HG02763 (cell line): Measurements from ENCODE around the gene PDGFB.

Experiments used
- ATAC-seq: cut with Tn5 transposase; IDR thresholded peaks from one replicate; pipeline ENCODE4 v1.9.1; 2021; ENCODE audit warnings: mild to moderate bottlenecking, moderate library complexity; ENCODE audit not compliant: unreplicated experiment

The PDGFB gene

DNA sequence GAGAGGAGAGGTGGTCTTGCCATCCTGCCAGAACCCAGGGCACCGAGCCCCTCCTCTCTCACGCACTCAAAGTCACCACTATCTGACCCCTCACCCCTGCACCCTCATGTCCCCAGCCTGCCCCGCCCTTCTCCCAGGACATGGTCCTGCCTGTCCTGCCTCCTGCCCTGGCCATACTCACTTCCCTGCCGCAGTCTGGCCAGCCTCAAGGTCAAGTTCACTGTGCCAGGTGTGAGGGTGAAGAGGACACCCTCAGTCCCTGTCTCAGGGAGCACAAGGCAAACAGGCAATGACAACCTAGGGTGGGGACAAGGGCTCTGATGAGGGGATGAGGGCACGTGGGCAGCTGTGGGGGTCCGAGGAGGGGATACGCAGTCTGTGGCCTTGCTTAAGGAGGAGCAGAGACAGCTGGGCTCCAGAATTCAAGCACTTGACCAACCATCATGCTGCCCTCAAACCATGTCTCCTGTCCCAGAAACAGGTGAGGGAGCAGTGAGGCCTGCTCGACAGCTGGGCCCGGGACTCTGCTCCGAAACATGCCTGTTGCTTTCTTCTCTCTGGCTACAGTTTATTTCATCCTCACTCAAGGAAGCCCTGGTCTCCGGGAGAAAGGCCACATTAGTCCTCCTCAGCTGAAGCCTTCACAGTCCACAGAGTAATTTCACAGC, 36.6 kb downstream of the PDGFB start:
- no peak for ATAC-seq

DNA sequence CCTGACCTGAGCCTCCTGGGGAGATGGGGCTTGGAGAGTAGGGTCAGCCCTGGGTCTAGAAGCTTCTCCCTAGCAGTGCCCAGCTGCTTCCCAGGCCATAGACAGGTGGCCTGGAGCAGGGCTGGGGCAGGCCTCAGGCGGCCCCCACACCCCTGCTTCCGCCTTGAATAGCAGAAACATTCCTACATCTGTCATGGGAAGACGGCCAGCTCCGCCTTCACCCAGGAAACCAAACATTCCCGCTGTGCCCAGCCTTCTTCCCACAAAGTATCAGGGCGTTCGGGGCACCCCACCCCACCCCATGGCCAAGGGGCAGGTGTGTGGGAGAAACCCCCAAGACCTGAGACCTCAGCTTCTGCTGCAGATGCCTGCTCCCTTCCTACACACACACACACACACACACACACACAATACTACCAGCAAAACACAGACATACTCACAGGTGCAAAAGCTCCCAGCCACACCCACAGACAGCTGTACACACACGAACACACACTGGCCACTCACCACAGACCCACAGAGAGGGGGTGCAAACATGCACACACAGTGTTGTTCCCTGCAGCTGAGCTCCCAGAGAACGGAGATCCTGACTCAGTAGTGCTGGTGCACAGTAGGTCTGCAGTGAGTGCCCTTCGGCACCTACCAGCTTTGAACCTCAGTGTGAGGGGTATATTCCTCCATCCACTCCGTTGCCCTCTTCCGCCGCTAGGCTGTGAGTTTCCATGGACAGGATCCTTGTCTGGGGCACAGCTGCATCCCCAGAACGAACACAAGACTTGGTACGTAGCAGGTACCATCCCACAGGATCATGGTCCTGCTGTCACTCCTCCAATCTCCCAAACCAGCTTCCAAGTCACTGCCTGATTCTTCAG, 37.4 kb downstream of the PDGFB start:
- no peak for ATAC-seq

DNA sequence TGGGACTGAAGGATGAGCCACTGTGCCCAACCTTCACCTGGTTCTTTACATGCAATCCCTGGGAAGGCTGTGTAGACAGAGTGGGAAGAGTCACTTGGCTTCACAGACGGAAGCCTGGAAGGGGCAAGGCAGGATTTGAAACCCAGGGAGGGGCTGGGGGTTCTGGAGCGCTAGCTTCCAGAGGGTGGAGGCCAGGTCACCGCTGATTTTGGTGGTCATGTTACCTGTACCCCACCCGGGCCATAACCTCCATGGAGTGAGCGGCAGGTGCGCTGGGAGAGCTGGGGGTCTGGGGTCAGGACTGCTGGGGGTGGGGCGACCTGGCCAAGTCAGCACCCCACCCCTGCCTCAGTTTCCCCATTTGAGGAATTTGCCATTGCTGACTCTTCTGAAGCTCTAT, 38.3 kb downstream of the PDGFB start:
- ATAC-seq = no peak

- no peak for ATAC-seq
These were observed 39.3 kb downstream of the PDGFB start for GRCh38 chr22:39205344-39206021.

- no peak for ATAC-seq
These were observed 40.6 kb downstream of the PDGFB start for GRCh38 chr22:39204216-39204615.

- ATAC-seq = no peak
These were observed 47.2 kb downstream of the PDGFB start for GRCh38 chr22:39197578-39197977.

GRCh38 chr22:39194098-39194497, 50.7 kb downstream of the PDGFB start:
- ATAC-seq = no peak

- no peak for ATAC-seq
These were observed 56.0 kb downstream of the PDGFB start for GRCh38 chr22:39188809-39189208.

- ATAC-seq = no peak
These were observed 59.2 kb downstream of the PDGFB start for GRCh38 chr22:39185601-39186012.

DNA sequence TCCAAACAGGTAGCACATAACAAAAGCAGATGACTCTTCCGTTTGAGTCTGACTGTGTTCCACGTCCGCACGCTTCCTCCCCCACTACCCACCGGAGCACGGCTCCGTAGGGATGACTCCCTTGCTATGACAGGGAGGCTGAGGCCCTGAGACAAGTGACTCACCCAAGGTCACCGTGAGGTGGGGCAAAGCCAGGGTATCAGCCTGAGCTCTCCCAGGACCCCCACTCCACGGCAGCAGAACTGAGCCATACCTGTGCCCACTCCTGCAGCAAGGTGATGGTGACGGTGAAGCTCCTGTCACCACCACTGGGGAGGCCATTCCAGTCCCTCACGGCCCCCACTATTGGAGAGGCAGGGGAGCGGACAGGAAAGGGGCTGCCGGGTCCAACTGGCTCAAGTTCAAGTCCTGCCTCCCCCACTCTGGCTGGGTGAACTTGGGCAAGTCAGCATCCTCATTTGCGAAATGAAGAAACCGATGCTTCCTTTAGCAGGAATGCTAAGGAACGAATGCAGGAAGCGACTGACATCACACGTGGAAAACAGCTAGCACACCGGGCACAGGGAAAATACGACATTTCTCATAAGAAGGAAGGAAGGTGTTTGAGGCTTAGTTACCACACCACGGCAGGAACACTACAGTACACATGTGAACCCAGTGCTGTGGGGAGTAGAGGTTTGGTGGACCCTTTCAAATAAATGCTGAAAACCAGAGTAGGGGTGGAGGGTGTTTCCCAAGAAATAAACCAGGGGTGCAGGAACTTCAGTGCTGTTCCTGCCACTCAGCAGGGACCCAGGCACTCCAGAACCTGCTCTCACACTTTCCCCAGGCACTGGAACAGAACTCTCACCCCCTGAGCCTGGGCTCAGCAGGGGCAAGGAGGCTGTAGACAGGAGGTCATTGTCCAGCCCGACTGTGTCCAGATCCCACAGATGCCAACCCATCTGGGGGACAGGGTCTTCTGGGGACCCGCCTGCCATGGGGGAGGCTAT, 59.9 kb downstream of the PDGFB start:
- ATAC-seq = no peak

- no peak for ATAC-seq
These were observed 60.7 kb downstream of the PDGFB start for GRCh38 chr22:39183991-39184585.

- no peak for ATAC-seq
These were observed 62.2 kb downstream of the PDGFB start for GRCh38 chr22:39182478-39183030.

- no peak for ATAC-seq
These were observed 63.0 kb downstream of the PDGFB start for GRCh38 chr22:39181778-39182177.

GRCh38 chr22:39181356-39181755, 63.4 kb downstream of the PDGFB start:
- ATAC-seq = no peak

DNA sequence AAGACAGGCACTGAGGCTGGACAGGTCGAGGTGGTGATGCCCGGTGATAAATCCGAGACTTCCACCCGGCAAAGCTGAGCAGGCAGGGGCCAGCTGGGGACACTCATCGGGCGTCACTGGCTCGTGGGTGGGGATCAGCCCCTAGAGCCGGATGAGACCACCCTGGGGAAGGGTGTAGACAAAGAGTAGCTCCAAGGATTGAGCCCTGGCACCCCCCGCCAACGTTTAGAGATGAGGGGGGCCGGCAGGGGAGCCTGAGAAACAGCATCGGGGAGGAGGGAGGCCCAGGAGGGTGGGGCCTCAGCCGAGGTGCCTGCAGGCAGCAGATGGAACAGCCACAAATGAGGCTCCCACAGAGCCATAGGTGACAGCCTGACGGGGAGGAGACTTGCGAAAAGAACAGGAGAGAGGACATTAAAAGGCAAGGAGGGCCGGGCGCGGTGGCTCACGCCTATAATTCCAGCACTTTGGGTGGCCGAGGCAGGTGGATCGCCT, 64.9 kb downstream of the PDGFB start:
- no peak for ATAC-seq

- ATAC-seq = no peak
These were observed 65.4 kb downstream of the PDGFB start for GRCh38 chr22:39179401-39179827.

DNA sequence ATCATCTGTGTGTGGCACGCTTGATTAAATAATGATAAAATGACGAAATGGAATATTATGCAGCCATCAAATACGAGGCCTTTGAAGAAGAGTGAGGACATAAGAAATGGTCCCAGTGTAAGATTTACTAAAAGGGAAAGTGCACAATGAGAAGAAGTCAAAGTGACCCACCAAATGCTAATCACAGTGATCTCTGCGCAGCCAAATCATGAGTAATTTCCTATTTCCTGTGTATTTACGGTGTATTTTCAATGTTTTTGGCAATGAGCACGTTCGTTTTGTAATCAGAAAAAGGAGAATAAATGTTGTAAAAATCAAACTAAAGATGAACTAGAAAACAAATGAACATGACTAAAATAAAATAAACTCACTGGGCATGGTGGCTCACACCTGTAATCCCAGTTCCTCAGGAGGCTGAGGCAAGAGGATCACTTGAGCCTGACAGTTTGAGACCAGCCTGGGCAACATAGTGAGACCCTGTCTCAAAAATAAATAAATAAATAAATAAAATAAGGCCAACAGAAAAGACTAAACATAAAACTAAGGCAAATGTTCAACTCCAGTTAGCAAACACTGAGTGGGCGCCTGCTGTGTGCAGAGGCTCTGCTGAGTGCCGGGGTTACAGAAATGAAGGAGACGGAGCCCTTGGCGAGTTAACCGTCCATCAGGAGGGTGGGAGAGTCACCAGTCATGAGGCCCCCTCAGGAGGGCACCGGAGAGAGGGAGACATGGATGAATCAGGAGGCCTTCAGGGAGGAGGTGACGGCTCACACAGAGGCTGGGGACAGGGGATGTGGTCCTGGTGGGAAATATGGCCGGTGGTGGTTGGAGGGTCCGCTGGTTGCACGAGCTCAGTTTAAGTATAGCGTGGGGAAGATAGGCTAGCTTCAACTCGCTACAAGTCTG, 66.3 kb downstream of the PDGFB start:
- ATAC-seq = no peak

DNA sequence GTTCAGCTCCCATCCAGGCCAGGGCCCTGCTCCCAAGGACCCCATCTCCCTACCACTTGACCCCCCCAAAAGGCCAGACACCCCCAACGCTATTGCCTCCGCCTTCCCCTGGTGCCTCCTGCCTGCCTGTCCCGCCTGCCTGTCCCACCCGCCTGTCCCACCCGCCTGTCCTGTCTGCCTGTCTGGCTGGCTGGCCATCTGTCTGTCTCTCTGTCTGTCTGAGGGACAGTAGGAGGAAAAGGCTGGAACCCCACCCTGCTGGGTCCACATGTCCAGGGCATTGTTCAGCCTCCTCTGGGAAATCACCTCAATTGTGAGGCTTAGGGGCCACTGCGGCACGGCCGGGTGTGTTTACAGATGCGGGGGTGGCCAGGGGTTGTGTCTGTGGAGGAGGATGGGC, 67.0 kb downstream of the PDGFB start:
- no peak for ATAC-seq

GRCh38 chr22:39177456-39177775, 67.4 kb downstream of the PDGFB start:
- ATAC-seq = no peak
